Renal cortical epithelial cell (primary cell): Measurements from ENCODE around the gene KIF26A. TPM values are rescaled to one million over a fixed set of nuclear protein-coding genes. Genes with fewer than 3 reads are reported as not detected.

Experiments used
- DNase-seq: peaks from one replicate; pipeline ENCODE4 v3.0.0-alpha.2; 2011; ENCODE audit warnings: low read depth
- total RNA-seq: library from RNA; depleted of rRNA; stranded (reverse); fragments of >200 nt; gene quantifications from 2 replicates; pipeline ENCODE4 v1.2.3, GENCODE V29; 2014

KIF26A gene
- total RNA-seq, 1 donor from 2014 or later, result 0.05 TPM

GRCh38 chr14:104156142-104156541, 17.8 kb downstream of the KIF26A start:
- no peak for DNase-seq

- DNase-seq, result no peak
These were observed 18.9 kb downstream of the KIF26A start for GRCh38 chr14:104157016-104157928.

GRCh38 chr14:104158827-104159798, 20.7 kb downstream of the KIF26A start:
- DNase-seq, result no peak

DNA sequence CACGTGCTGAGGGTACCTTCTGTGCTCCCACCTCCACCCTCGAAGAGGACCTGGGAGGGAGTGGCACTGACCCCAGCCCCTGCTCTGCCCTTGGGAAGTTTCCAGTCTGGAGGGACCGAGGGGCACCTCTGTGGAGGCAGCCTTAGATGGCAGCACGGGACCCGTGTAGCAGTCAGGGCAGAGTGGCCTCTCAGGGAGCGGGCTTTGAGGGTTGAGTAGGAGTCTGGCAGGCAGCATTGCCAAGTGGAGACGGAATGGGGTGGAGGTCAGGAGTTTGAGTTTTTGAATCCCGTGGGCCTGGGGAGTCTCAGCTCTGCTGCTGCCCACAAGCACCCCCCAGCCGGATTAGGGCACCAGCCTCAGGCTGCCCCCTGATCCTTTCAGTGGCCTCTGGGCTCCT, 21.6 kb downstream of the KIF26A start:
- no peak for DNase-seq

GRCh38 chr14:104161602-104162367, 23.4 kb downstream of the KIF26A start:
- no peak for DNase-seq

GRCh38 chr14:104162495-104162894, 24.1 kb downstream of the KIF26A start:
- DNase-seq, result no peak

DNA sequence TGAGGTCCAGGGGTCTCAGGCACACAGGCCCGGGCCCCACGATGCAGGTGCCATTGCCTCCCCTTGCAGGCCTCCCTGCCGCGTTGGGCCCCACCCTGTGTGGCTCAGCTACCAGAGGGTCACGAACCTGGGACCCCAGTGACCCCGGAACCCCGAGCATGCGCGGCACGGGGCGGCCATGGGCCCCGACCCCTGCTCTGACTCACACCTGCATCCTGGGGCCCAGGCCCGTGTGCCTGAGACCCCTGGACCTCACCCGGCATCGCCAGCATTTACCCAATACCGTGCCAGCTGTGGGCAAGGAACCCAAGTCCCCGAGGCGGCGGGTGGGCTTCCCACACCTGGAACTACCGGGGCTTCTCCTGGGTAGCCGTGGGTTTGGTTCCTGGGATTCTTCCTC, 25.2 kb downstream of the KIF26A start:
- DNase-seq, result no peak

DNA sequence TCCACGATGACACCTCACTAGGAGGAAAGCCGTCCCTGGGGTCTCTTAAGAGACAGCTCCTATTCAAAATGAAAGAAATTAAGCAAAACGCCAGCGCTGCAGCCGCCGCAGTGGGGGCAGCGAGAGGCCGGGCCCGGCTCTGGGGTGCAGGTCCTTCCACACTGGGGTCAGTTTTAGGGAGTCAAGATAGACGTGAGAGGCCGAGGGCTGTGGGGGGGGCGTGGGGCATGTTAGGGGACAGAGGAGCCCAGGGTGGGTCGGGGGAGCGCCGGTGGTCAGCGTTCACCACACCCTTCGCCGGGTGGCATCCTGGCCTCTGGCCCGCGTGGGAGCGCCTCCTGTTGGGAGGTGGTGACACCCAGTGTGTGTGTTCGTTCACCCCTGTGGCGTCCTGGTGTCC, 25.7 kb downstream of the KIF26A start:
- DNase-seq, result no peak

- no peak for DNase-seq
These were observed 26.1 kb downstream of the KIF26A start for GRCh38 chr14:104164512-104164911.

GRCh38 chr14:104166698-104167097, 28.3 kb downstream of the KIF26A start:
- DNase-seq, result no peak

GRCh38 chr14:104168603-104169002, 30.2 kb downstream of the KIF26A start:
- no peak for DNase-seq

GRCh38 chr14:104169005-104169698, 30.8 kb downstream of the KIF26A start:
- no peak for DNase-seq

DNA sequence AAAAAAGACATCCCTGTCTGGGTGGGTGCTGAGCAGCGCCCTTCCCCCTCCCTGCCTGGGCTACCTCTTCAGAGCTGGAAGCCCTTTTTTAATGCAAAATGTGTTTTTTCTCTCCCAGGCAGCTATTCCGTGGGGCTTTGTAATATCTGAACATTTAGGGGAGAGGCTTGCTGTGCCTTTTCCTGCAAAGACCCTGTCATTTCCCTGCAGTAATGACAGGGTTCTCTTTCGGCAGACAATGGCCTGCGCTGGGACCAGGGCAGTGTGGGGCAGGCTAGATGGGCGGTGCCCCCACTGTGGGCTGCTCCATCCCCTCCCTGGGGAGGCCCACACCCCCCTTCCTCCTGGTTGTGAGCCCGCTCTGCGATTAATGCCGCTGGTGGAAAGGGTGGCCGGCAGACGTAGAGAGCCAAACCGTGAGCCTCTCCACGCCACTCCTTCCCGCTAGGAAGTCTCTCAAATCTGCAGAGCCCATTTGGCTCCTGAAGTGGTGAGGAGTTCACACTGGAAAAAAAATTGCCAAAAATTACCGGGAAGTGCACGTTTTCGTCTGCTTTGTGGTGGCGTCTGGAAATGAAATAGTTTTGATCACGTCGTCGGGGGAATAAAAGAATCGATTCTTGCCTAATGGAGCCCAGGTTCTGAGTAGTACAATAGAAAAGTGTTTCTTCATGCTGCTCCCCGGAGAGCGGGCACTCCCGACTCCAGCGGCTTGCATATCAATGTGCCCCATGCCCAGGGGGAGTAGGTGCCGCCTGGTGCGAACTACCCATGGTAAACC, 31.5 kb downstream of the KIF26A start:
- no peak for DNase-seq

GRCh38 chr14:104171029-104171697, 32.8 kb downstream of the KIF26A start:
- no peak for DNase-seq

- DNase-seq, result no peak
These were observed 33.5 kb downstream of the KIF26A start for GRCh38 chr14:104171895-104172294.

- no peak for DNase-seq
These were observed 34.0 kb downstream of the KIF26A start for GRCh38 chr14:104172349-104172748.

DNA sequence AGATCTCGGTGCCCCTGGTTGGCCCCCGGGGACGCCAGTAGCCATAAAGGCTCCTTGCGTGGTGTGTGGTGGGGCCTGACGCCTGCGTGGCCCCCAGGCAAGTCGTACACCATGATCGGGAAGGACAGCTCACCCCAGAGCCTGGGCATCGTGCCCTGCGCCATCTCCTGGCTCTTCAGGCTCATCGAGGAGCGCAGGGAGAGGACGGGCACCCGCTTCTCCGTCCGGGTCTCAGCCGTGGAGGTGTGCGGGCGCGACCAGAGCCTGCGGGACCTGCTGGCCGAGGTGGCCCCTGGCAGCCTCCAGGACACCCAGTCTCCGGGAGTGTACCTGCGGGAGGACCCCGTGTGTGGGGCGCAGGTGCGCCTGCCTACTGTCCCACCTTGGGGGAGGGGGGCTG, 34.5 kb downstream of the KIF26A start:
- no peak for DNase-seq

GRCh38 chr14:104174051-104174450, 35.7 kb downstream of the KIF26A start:
- no peak for DNase-seq

GRCh38 chr14:104175041-104175440, 36.7 kb downstream of the KIF26A start:
- DNase-seq, result no peak

DNA sequence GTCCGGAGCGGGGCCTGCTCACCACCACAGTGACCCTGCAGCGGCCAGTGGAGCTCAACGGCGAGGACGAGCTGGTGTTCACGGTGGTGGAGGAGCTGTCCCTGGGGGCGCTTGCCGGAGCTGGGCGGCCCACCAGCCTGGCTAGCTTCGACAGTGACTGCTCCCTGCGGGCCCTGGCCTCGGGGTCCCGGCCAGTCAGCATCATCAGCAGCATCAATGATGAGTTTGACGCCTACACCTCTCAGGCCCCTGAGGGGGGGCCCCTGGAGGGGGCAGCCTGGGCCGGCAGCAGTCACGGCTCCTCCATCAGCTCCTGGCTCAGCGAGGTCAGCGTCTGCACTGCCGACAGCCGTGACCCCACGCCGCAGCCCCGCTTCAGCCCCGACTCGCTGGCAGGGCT, 37.4 kb downstream of the KIF26A start:
- DNase-seq, result no peak
